ENCODE measurements around the gene RTN1.

RTN1 gene

GRCh38 chr14:59629444-59630287 lies 240.9 kb downstream of the RTN1 start:
- no peak overlapping the region for H3K4me3 ChIP-seq (ENCODE audit: low read length, poor library complexity, severe bottlenecking)
- H2AFZ ChIP-seq (ENCODE audit: low read length) = no peak overlapping the region
- H3K4me1 ChIP-seq (ENCODE audit: insufficient read depth, low read length, poor library complexity, severe bottlenecking) = no peaks in the 10 kb centered on the region
- H4K20me1 ChIP-seq (ENCODE audit: insufficient read depth, low read length, poor library complexity, severe bottlenecking) = no peaks in the 10 kb centered on the region
- H3K9me3 ChIP-seq (ENCODE audit: insufficient read depth, low read depth, low read length) = no peaks in the 10 kb centered on the region
- H3K36me3 ChIP-seq (ENCODE audit: insufficient read depth, low read length) = no peaks in the 10 kb centered on the region
- no peak overlapping the region for H3K4me2 ChIP-seq (ENCODE audit: low read depth, low read length, poor library complexity, severe bottlenecking)
- H3K27me3 ChIP-seq (ENCODE audit: insufficient read depth, low read length, poor library complexity, severe bottlenecking) = no peaks in the 10 kb centered on the region
- H3K9me2 ChIP-seq (replicated peaks; ENCODE audit: low read depth, low read length) = no peaks in the 10 kb centered on the region
- H3F3A ChIP-seq (ENCODE audit: low read depth) = no peaks in the 10 kb centered on the region
- H3K9ac ChIP-seq (ENCODE audit: low read depth, low read length, poor library complexity, severe bottlenecking) = no peak overlapping the region
- TF ChIP-seq EZH2phosphoT487 (IDR thresholded peaks at IDR 0.05; ENCODE audit: borderline replicate concordance) (no peak), CTCF (conservative IDR thresholded peaks at IDR 0.05; ENCODE audit: low read length) (no peak)
- H3K79me2 ChIP-seq (ENCODE audit: insufficient read depth, low read length) = no peaks in the 10 kb centered on the region

- Histone ChIP-seq H3F3A (ENCODE audit: low read depth) (no peaks in the 10 kb centered on the region), H3K4me3 (ENCODE audit: low read length, poor library complexity, severe bottlenecking) (no peak overlapping the region), H3K9ac (ENCODE audit: low read depth, low read length, poor library complexity, severe bottlenecking) (no peak overlapping the region), H3K27me3 (ENCODE audit: insufficient read depth, low read length, poor library complexity, severe bottlenecking) (no peaks in the 10 kb centered on the region), H3K9me2 (replicated peaks; ENCODE audit: low read depth, low read length) (no peaks in the 10 kb centered on the region), H3K4me1 (ENCODE audit: insufficient read depth, low read length, poor library complexity, severe bottlenecking) (no peaks in the 10 kb centered on the region), H4K20me1 (ENCODE audit: insufficient read depth, low read length, poor library complexity, severe bottlenecking) (no peaks in the 10 kb centered on the region), H2AFZ (ENCODE audit: low read length) (no peak overlapping the region), H3K79me2 (ENCODE audit: insufficient read depth, low read length) (no peaks in the 10 kb centered on the region), H3K9me3 (ENCODE audit: insufficient read depth, low read depth, low read length) (no peaks in the 10 kb centered on the region), H3K36me3 (ENCODE audit: insufficient read depth, low read length) (no peaks in the 10 kb centered on the region), H3K4me2 (ENCODE audit: low read depth, low read length, poor library complexity, severe bottlenecking) (no peak overlapping the region)
- TF ChIP-seq CTCF (conservative IDR thresholded peaks at IDR 0.05; ENCODE audit: low read length) = no peak
- no peak for TF ChIP-seq EZH2phosphoT487 (IDR thresholded peaks at IDR 0.05; ENCODE audit: borderline replicate concordance)
Measured at GRCh38 chr14:59627011-59627520, 243.5 kb downstream of the RTN1 start.

DNA sequence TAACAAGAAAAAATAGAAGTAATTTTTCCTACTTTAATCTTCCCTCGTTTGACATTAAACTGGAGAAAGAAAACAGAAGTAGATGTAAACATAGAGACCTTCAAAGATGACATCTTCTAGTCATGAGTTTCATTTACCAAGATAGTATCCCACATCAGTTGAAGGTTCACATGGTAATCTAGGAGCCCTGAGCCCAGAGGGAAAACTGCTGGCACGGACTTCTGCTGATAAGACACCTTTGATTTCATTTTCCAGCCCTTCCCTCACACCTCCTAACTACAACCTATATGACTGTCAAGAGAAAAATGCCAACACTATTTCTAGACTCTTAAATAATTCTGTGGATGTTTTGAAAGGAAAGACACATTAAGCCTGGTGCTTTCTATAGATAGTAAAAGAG lies 247.9 kb downstream of the RTN1 start:
- no peak for TF ChIP-seq CTCF (conservative IDR thresholded peaks at IDR 0.05; ENCODE audit: low read length)
- TF ChIP-seq EZH2phosphoT487 (IDR thresholded peaks at IDR 0.05; ENCODE audit: borderline replicate concordance) = no peak
- Histone ChIP-seq H3K9ac (ENCODE audit: low read depth, low read length, poor library complexity, severe bottlenecking) (no peak overlapping the region), H3K36me3 (ENCODE audit: insufficient read depth, low read length) (no peaks in the 10 kb centered on the region), H3F3A (ENCODE audit: low read depth) (no peaks in the 10 kb centered on the region), H2AFZ (ENCODE audit: low read length) (no peak overlapping the region), H3K79me2 (ENCODE audit: insufficient read depth, low read length) (no peaks in the 10 kb centered on the region), H3K9me3 (ENCODE audit: insufficient read depth, low read depth, low read length) (no peaks in the 10 kb centered on the region), H4K20me1 (ENCODE audit: insufficient read depth, low read length, poor library complexity, severe bottlenecking) (no peaks in the 10 kb centered on the region), H3K9me2 (replicated peaks; ENCODE audit: low read depth, low read length) (no peaks in the 10 kb centered on the region), H3K27me3 (ENCODE audit: insufficient read depth, low read length, poor library complexity, severe bottlenecking) (no peaks in the 10 kb centered on the region), H3K4me3 (ENCODE audit: low read length, poor library complexity, severe bottlenecking) (no peak overlapping the region), H3K4me1 (ENCODE audit: insufficient read depth, low read length, poor library complexity, severe bottlenecking) (no peaks in the 10 kb centered on the region), H3K4me2 (ENCODE audit: low read depth, low read length, poor library complexity, severe bottlenecking) (no peak overlapping the region)

Measured in Loucy (cell line).